Left cardiac atrium (tissue), 4 donors: Measurements from ENCODE around the gene ASCL1. TPM values are rescaled to one million over a fixed set of nuclear protein-coding genes. Genes with fewer than 3 reads are reported as not detected.

ENCODE experiments used
- ATAC-seq, 2 donors: fragments of 200-7000 bp; cut with Tn5 transposase; one replicate each; pipeline ENCODE4 v1.9.1; 2020; ENCODE audit warnings: mild to moderate bottlenecking in 2 of 2, moderate library complexity in 2 of 2
- DNase-seq: peaks from one replicate; pipeline ENCODE4 v3.0.0-alpha.2; 2020
- intact Hi-C, 2 donors: fragments of 100-400 bp; cut with DNase I; formaldehyde crosslinking; loops; one replicate each; pipeline versions ENCODE4 v1.14.1 to v1.15.1; 2022 to 2023
- total RNA-seq, 2 donors: library from RNA; stranded (reverse); fragmentation: NEBNext Ultra II Directional; extraction: Animal tissue kit (Norgen Biotek cat#: 25700); gene quantifications; one replicate each; pipeline ENCODE4 v1.2.1, GENCODE V29; 2021
- donor health status: DM: no; HTN: yes; CAD: no.
- donor health status: DM: no; HTN: yes; CAD: no; lungs with severe emphysema.
- donor health status: DM: yes; HTN: yes; CAD: no.
- donor health status: Dilated cardiomyopathy.

Gene ASCL1
- total RNA-seq, 2 donors from 2014 or later = not detected

- no peak for DNase-seq
Observed at GRCh38 chr12:102966200-102966863, 8.9 kb downstream of the ASCL1 start.

DNA sequence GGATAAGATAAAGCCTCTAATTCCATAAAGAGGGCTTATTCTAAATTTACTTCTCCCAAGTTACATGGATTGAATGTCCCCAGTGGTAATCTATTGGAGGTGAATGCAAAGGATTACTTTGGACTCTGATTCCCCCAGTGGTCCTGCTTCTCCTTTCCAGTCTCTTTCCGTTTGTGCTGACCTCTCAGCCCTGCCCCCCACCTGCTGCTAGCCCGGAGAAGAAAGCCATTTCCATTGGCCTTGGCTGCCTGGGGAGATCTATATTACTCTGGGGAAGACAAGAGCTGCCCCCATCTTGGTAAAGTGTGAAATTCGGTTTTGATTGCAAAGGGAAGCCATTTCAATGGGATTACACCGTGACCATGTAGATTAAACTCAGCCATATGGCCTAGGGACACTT is 13.3 kb downstream of the ASCL1 start:
- no peak for ATAC-seq
- intact Hi-C loops = no loop called here

More at GRCh38 chr12:102966200-102966863, 8.9 kb downstream of the ASCL1 start:
- no peak for ATAC-seq
- intact Hi-C loops = no loop called here

GRCh38 chr12:102971227-102971626 is 13.8 kb downstream of the ASCL1 start:
- DNase-seq = no peak
- ATAC-seq = no peak
- intact Hi-C loops = no loop called here

More for the DNA sequence above, 13.3 kb downstream of the ASCL1 start:
- DNase-seq = no peak

- intact Hi-C loops = no loop called here
- ATAC-seq (no peak), DNase-seq (no peak)
Observed at GRCh38 chr12:102973583-102973982, 16.1 kb downstream of the ASCL1 start.

- intact Hi-C loops = no loop called here
- no peak for DNase-seq
- no peak for ATAC-seq
Observed at GRCh38 chr12:102976609-102977280, 19.3 kb downstream of the ASCL1 start.

DNA sequence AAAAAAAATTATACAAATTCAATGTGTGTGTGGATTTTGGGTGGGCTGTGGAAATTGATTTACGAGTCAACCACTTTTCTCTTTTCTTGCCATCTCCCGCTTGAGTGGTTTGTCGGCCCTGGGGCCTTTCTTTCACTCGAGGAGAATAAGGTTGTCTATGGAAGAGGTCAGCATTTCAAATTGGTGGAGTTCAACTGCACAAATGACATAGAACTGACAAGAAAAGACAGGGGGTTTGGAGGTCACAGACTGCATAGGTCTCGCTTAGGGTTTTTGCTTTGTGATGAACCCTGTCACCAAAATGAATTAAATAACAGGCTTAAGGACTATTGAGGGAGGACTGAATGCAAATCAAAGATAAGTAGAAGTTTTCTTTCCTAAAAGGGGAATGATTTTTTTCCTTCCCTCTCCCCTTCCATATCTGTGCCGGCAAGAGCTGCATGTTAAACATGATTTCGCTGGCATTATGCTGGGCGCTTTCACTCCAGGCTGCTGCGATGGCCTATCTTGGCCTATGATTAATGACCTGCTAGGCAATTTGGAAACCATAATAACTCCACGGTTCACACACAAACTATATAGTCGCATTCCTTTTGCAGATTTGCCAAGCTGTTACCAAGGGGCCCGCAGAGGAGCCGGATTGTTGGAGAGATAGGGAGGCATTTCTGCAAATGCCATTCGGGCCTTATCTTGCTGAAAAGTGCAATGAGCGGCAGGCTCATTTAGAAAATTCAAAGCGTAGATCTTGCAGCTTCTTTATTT is 20.7 kb downstream of the ASCL1 start:
- ATAC-seq (no peak), DNase-seq (no peak)
- intact Hi-C loops = no loop called here

GRCh38 chr12:102980350-102980749 is 22.9 kb downstream of the ASCL1 start:
- no peak for ATAC-seq
- intact Hi-C loops = no loop called here
- DNase-seq = no peak

DNA sequence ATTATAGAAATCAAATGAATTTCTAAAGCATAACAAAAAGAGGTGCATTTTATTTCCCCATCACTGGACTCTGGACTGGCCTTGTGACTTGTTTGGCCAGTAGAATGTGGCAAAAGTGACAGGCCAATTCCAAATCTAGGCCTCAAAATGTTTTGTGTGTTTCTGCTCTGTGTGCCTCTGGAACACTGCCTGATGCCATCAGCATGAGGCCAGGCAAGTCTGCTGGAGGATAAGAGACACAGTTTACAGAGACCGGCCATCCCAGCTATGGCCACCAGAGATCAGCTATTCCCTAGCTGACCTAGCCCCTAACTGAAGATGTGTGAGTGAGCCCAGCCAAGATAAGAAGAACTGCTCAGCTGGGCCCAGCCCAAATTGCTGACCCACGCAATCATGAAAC is 32.9 kb downstream of the ASCL1 start:
- ATAC-seq (no peak), DNase-seq (no peak)
- intact Hi-C loops = no loop called here

- no peak for DNase-seq
- intact Hi-C loops = no loop called here
- ATAC-seq = no peak
Observed at GRCh38 chr12:102992297-102992696, 34.8 kb downstream of the ASCL1 start.

GRCh38 chr12:102992720-102993119 is 35.2 kb downstream of the ASCL1 start:
- ATAC-seq = no peak
- DNase-seq = no peak
- intact Hi-C loops = no loop called here

GRCh38 chr12:102993537-102993936 is 36.1 kb downstream of the ASCL1 start:
- intact Hi-C loops = no loop called here
- DNase-seq (no peak), ATAC-seq (no peak)

- DNase-seq = no peak
- ATAC-seq = no peak
- intact Hi-C loops = no loop called here
Observed at GRCh38 chr12:102995372-102995771, 37.9 kb downstream of the ASCL1 start.

Other genes with a start within 250 kb of the ASCL1 start
- gene PAH, start 40.4 kb upstream of the ASCL1 start, total RNA-seq = under 1 TPM in 1 of 2 donors, not detected in 1; 0.32 TPM